CD4-positive, alpha-beta T cell (primary cell): ENCODE results near the gene MYL3. TPM values are rescaled to one million over a fixed set of nuclear protein-coding genes. Genes with fewer than 3 reads are reported as not detected.

ENCODE experiments used
- ATAC-seq: fragments of 200-7000 bp; cut with Tn5 transposase; one replicate; pipeline ENCODE4 v1.10.0; 2022; ENCODE audit warnings: mild to moderate bottlenecking; ENCODE audit not compliant: poor library complexity
- CTCF ChIA-PET: fragments of 350-600 bp; sonication (Branson Sonifier 250); formaldehyde crosslinking; loops from one replicate; lab custom pipeline; 2021; ENCODE audit warnings: antibody characterized with exemption, inconsistent platforms; lab: Charles Lee
- POLR2A ChIA-PET: fragments of 350-600 bp; sonication (Branson Sonifier 250); formaldehyde crosslinking; loops from one replicate; lab custom pipeline; 2021; ENCODE audit warnings: antibody characterized with exemption, inconsistent platforms; lab: Charles Lee
- DNase-seq, 14 experiments: peaks; one replicate each; pipeline ENCODE4 v3.0.0-alpha.2; 2013 to 2020; ENCODE audit warnings: mixed read lengths in 2 of 14
- H3K27ac ChIP-seq, 2 donors: one replicate each; pipeline versions ENCODE4 v1.5.1 to v1.7.0; 2013; ENCODE audit warnings: low read length in 2 of 2, low read depth in 1 of 2, mild to moderate bottlenecking in 1 of 2
- H3K27me3 ChIP-seq, 2 experiments: 1 replicate in 1 of 2; 2 replicates in 1 of 2; pipeline versions ENCODE4 v1.6.1 to v1.7.0; 2013; ENCODE audit warnings: low read length in 2 of 2, control low read depth in 1 of 2, mild to moderate bottlenecking in 1 of 2, moderate library complexity in 1 of 2; ENCODE audit not compliant: insufficient read depth in 2 of 2, control insufficient read depth in 1 of 2
- H3K36me3 ChIP-seq: one replicate; pipeline ENCODE4 v1.6.1; 2013; ENCODE audit warnings: low read length, control low read depth; ENCODE audit not compliant: insufficient read depth
- H3K4me1 ChIP-seq: one replicate; pipeline ENCODE4 v1.6.1; 2013; ENCODE audit warnings: low read length, control low read depth; ENCODE audit not compliant: insufficient read depth
- H3K4me3 ChIP-seq: one replicate; pipeline ENCODE4 v1.5.1; 2013; ENCODE audit warnings: mild to moderate bottlenecking, low read length, moderate library complexity
- H3K9me3 ChIP-seq, 2 experiments: 1 replicate in 1 of 2; 2 replicates in 1 of 2; pipeline versions ENCODE4 v1.6.1 to v1.7.0; 2013; ENCODE audit warnings: low read length in 2 of 2, mild to moderate bottlenecking in 2 of 2, control low read depth in 1 of 2, moderate library complexity in 1 of 2; ENCODE audit not compliant: control insufficient read depth in 1 of 2, insufficient read depth in 1 of 2
- H3K27ac Mint-ChIP-seq: one replicate; pipeline ENCODE4 v1.8.0; 2020; ENCODE audit warnings: mixed read lengths
- H3K27me3 Mint-ChIP-seq: one replicate; pipeline ENCODE4 v1.8.0; 2021; ENCODE audit warnings: mixed read lengths
- H3K36me3 Mint-ChIP-seq: one replicate; pipeline ENCODE4 v1.8.0; 2021; ENCODE audit warnings: low read depth, mixed read lengths
- H3K4me1 Mint-ChIP-seq: one replicate; pipeline ENCODE4 v1.8.0; 2021; ENCODE audit warnings: low read depth, mixed read lengths
- H3K4me3 Mint-ChIP-seq: one replicate; pipeline ENCODE4 v1.8.0; 2020; ENCODE audit warnings: mild to moderate bottlenecking, mixed read lengths
- H3K9me3 Mint-ChIP-seq: one replicate; pipeline ENCODE4 v1.8.0; 2020; ENCODE audit warnings: mixed read lengths
- intact Hi-C, 2 experiments: fragments of 100-400 bp; cut with DNase I in 1 of 2; cut with micrococcal nuclease in 1 of 2; formaldehyde crosslinking; loops; one replicate each; pipeline versions ENCODE4 v1.15.1 to v1.9.0; 2023 to 2025; cut with DNase I, micrococcal nuclease
- total RNA-seq, 174 experiments: library from RNA in 2 of 174; stranded (reverse) in 2 of 174; gene quantifications; one replicate each; pipeline ENCODE4 v1.2.3 and lab custom pipeline; 2021 to 2026
- TF ChIP-seq, protein P1 (sequence below): fragments of 200-600 bp; IDR thresholded peaks from one replicate; pipeline ENCODE4 v1.8.0; 2022; ENCODE audit warnings: antibody characterized with exemption, mild to moderate bottlenecking

Gene MYL3
- total RNA-seq, 2 experiments from 2014 or later: not detected

DNA sequence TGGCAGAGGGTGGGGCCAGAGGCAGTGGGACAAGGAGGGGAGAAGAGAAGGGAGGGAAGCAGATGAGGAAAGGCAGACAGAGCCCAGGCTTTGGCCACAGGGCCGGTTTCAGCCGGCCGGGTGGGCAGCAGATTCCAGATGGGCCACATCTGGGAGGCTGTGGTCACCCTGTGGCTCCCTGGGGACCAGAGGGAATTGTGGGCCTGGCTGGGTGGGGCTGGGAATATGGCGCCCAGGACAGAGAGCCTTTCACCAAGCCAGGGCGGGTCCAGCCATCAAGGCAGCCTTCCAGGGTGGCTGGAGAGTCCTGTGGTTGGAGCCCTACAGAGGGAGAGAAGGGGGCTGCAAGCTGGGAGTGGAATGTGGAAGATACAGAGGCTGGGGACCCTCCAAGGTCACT is 33.1 kb upstream of the MYL3 start:
- H3K36me3 Mint-ChIP-seq: no peaks in the 10 kb centered on the region
- TF ChIP-seq, protein P1, sequence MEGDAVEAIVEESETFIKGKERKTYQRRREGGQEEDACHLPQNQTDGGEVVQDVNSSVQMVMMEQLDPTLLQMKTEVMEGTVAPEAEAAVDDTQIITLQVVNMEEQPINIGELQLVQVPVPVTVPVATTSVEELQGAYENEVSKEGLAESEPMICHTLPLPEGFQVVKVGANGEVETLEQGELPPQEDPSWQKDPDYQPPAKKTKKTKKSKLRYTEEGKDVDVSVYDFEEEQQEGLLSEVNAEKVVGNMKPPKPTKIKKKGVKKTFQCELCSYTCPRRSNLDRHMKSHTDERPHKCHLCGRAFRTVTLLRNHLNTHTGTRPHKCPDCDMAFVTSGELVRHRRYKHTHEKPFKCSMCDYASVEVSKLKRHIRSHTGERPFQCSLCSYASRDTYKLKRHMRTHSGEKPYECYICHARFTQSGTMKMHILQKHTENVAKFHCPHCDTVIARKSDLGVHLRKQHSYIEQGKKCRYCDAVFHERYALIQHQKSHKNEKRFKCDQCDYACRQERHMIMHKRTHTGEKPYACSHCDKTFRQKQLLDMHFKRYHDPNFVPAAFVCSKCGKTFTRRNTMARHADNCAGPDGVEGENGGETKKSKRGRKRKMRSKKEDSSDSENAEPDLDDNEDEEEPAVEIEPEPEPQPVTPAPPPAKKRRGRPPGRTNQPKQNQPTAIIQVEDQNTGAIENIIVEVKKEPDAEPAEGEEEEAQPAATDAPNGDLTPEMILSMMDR: no peak
- no peaks in the 10 kb centered on the region for H3K9me3 Mint-ChIP-seq
- H3K4me3 ChIP-seq: no peak overlapping the region
- intact Hi-C loops: loop anchor here (5.0 kb wide), 2 partner anchors 44 to 409 kb away; no protein-coding TSS in a partner anchor
- no peak overlapping the region for H3K4me3 Mint-ChIP-seq
- no peaks in the 10 kb centered on the region for H3K9me3 ChIP-seq
- POLR2A ChIA-PET: no interaction called here
- no peak for DNase-seq
- no peak overlapping the region for H3K27ac ChIP-seq
- H3K36me3 ChIP-seq: no peaks in the 10 kb centered on the region
- no peak overlapping the region for H3K27ac Mint-ChIP-seq
- no peak for ATAC-seq
- CTCF ChIA-PET: no interaction called here
- H3K4me1 Mint-ChIP-seq: no peaks in the 10 kb centered on the region
- peaks cover 31 to 35% of the 10 kb centered on the region in 2 experiments for H3K27me3 ChIP-seq
- peaks cover 72% of the 10 kb centered on the region for H3K27me3 Mint-ChIP-seq
- peaks cover 18% of the 10 kb centered on the region for H3K4me1 ChIP-seq

DNA sequence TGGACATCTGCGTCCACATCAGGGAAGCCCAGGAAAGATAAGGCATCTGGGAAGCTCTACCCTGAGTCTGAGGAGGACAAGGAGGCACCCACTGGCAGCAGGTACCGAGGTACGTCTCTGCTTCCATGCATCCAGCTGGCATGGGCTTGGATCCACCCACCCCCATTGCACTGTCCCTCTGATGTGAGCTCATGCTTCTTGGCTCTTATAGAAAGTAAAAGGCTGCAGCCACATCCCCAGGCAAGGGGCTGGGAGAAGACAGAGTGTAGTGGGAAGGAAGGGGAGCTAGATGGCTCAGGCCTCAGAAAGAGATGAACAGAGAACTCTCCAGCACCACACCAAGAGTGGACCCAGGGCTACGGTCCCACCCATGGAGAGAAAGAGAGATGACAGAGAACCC is 32.5 kb upstream of the MYL3 start:
- H3K4me1 Mint-ChIP-seq: no peaks in the 10 kb centered on the region
- no peak overlapping the region for H3K27ac Mint-ChIP-seq
- H3K27me3 ChIP-seq: peaks cover 37 to 41% of the 10 kb centered on the region in 2 experiments
- no peak overlapping the region for H3K27ac ChIP-seq
- no peaks in the 10 kb centered on the region for H3K9me3 ChIP-seq
- DNase-seq: no peak
- ChIA-PET POLR2A (no interaction called here), CTCF (interaction anchor here (0.8 kb wide), 1 partner anchor 177 kb away, joined by 3 read pairs; no protein-coding TSS in a partner anchor)
- intact Hi-C loops: loop anchor here (1.0 to 5.0 kb wide), 4 partner anchors 29 to 408 kb away; no protein-coding TSS in a partner anchor
- no peaks in the 10 kb centered on the region for H3K36me3 Mint-ChIP-seq
- ATAC-seq: no peak
- peaks cover 78% of the 10 kb centered on the region for H3K27me3 Mint-ChIP-seq
- H3K36me3 ChIP-seq: no peaks in the 10 kb centered on the region
- H3K4me1 ChIP-seq: peaks cover 18% of the 10 kb centered on the region
- TF ChIP-seq, protein P1: no peak
- no peak overlapping the region for H3K4me3 ChIP-seq
- no peak overlapping the region for H3K4me3 Mint-ChIP-seq
- no peaks in the 10 kb centered on the region for H3K9me3 Mint-ChIP-seq

DNA sequence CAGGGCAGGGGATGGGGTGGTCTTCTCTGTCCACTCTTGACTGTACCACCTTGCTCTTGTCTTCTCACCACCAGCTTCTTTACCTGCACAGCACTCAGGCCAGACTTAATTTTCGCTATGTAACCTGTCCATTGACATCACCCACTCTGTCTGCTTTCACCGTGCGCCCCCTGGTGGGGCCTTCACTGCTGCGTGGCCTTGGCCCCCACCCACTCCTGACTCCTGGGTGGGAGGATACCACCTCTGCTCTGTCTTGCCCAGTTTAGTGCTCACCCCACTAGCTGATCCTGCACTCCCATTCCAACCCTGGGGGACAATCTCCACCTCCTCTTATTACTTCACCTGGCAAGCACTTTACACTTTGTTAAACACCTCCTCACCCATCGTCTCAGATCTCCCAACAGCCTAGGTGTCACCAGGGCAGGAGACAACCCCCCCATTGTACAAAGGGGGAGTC is 32.0 kb upstream of the MYL3 start:
- no peaks in the 10 kb centered on the region for H3K9me3 ChIP-seq
- no peak overlapping the region for H3K27ac Mint-ChIP-seq
- ATAC-seq (peak; percentile 92), DNase-seq (peak; percentile 69 to 87 (median 76))
- ChIA-PET POLR2A (no interaction called here), CTCF (interaction anchor here (0.7 to 1.0 kb wide), 4 partner anchors 11 to 178 kb away, joined by 3 read pairs; no protein-coding TSS in a partner anchor)
- TF ChIP-seq, protein P1: peak; percentile 82
- H3K4me3 ChIP-seq: no peak overlapping the region
- H3K36me3 ChIP-seq: no peaks in the 10 kb centered on the region
- H3K4me1 Mint-ChIP-seq: no peaks in the 10 kb centered on the region
- no peaks in the 10 kb centered on the region for H3K9me3 Mint-ChIP-seq
- intact Hi-C loops: loop anchor here (1.0 to 5.0 kb wide), 4 partner anchors 29 to 408 kb away; no protein-coding TSS in a partner anchor
- peaks cover 42 to 43% of the 10 kb centered on the region in 2 experiments for H3K27me3 ChIP-seq
- H3K27ac ChIP-seq: no peak overlapping the region
- peaks cover 81% of the 10 kb centered on the region for H3K27me3 Mint-ChIP-seq
- H3K4me3 Mint-ChIP-seq: no peak overlapping the region
- H3K4me1 ChIP-seq: peaks cover 18% of the 10 kb centered on the region
- H3K36me3 Mint-ChIP-seq: no peaks in the 10 kb centered on the region
